ENCODE results near the gene CREBRF.
"Not testable (repeated sequence)": the region's sequence is repeated elsewhere in the genome, so short reads cannot be mapped to it uniquely, and the experiment has no call there.

Gene CREBRF

DNA sequence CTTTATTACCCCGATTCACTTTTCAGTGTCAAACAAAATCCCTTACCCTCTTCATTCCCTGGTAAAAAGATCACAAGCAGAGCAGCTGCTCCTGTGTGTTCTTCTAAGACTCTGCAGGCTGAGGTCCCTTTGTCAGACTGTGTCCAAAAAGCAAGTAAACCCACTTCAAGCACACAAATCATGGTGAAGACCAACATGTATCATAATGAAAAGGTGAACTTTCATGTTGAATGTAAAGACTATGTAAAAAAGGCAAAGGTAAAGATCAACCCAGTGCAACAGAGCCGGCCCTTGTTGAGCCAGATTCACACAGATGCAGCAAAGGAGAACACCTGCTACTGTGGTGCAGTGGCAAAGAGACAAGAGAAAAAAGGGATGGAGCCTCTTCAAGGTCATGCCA, 34.5 kb downstream of the CREBRF start:
- DNase-seq (ENCODE audit: low read depth): no peak

DNA sequence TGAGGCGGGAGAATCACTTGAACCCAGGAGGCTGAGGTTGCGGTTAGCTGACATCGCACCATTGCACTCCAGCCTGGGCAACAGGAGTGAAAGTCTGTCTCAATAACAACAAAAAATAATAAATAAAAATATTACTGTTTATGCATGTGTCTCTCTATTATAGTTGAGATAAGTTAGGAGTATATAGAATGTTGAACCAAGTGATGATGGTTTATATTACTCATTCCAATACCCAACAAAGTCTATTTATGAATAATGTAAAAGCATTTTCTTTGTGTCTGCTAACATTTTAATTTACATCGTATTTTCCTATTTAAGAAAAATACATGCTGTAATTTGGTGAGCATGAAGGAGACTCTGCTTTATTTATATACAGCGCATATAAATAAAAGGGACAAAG, 35.8 kb downstream of the CREBRF start:
- no peak for DNase-seq (ENCODE audit: low read depth)

DNA sequence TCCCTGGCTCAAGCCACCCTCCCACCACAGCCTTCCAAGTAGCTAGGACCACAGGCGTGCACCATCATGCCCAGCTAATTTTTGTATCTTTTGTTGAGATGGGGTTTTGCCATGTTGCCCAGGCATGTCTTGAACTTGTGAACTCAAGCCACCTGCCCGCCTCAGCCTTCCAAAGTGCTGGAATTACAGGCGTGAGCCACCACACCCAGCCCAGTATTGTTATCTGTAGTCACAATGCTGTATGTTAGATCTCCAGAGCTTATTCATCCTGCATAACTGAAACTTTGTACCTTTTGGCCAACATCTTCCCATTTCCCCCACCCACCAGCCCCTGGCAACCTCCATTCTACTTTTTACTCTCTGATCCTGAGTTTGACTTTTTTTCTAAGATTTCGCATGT, 37.5 kb downstream of the CREBRF start:
- DNase-seq (ENCODE audit: low read depth): no peak

DNA sequence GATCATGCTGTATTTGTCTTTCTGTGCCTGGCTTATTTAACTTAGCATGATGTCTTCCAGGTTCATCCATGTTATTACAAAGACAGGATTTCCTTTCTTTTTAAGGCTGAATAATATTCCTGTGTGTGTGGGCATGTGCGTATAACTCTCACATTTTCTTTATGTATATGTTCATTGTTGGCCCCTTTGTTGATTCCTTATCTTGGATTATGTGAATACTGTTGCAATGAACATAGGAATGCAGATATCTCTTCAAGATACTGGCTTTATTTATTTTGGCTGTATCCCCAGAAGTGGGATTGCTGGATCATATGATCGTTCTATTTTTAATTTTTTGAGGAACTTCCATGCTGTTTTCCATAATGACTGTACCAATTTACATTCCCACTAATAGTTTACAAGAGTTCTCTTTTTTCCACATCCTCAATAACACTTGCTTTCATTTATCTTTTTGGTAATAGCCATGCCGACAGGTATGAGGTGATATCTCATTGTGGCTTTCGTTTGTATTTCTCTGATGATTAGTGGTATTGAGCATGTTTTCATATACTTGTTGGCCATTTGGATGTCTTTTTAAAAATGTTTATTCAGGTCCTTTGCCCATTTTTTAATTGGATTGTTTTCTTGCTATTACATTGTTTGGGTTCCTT, 38.0 kb downstream of the CREBRF start:
- DNase-seq (ENCODE audit: low read depth): no peak

DNA sequence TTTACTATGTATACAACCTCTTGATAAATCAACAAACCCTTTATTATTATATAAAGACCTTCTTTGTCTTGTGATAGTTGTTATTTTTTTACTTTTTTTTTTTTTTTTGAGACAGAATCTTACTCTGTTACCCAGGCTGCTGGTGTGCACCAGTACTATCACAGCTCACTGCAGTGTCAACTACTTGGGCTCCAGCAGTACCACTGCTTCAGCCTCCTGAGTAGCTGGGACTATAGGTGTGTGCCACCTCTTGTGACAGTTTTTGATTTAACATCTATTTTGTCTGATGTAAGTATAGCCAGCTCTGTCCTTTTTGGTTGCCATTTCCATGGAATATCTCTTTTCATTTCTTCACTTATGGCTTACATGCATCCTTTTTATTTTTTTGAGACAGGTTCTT, 42.6 kb downstream of the CREBRF start:
- no peak for DNase-seq (ENCODE audit: low read depth)

DNA sequence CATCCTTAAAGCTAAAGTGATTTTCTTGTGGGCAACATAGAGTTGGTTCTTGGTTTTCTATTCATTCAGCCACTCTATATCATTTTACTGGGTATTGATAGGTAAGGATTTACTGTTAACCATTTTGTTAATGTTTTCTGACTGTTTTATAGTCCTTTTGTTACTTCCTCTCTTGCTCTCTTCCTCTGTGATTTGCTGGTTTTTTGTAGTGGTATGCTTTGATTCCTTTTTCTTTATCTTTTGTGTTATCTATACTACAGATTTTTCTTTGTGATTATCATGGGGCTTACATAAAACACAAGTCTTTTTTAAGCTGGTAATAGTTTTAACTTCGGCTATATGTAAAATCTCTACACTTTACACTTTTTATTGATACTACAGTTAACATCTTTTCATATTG, 43.3 kb downstream of the CREBRF start:
- no peak for DNase-seq (ENCODE audit: low read depth)

DNA sequence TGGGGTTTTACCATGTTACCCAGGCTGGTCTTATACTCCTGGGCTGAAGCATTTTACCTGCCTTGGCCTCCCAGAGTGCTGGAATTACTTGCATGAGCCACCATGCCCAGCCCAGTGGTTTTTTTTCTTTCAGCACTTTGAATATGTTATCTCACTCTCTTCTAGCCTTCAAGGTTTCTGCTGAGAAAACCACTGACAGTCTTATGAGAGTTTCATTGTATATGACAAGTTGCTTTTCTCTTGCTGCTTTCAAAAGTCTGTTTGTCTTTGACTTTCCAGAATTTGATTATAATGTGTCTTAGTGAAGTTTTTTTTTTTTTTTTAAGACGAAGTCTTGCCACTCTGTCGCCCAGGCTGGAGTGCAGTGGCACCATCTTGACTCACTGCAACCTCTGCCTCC, 45.1 kb downstream of the CREBRF start:
- no peak for DNase-seq (ENCODE audit: low read depth)

DNA sequence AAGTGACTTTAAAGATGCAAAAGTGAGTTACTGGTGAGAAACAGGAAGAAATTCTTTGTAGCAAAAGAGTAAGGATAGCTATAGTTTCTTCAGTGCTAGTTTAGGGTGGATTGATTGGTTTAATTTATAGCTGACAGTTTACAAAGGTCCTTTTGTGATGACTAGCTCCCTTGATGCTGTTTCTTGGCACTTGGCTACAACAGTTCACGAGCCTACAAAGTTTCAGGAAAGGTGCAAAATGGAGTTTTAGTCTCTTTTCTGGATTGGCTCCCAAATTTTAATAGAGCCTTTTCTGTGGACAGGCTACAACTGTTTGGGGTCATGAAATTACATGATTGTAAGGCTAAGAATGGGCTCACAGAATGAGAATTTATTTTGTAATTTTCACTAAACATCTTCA, 47.3 kb downstream of the CREBRF start:
- DNase-seq (ENCODE audit: low read depth): no peak

DNA sequence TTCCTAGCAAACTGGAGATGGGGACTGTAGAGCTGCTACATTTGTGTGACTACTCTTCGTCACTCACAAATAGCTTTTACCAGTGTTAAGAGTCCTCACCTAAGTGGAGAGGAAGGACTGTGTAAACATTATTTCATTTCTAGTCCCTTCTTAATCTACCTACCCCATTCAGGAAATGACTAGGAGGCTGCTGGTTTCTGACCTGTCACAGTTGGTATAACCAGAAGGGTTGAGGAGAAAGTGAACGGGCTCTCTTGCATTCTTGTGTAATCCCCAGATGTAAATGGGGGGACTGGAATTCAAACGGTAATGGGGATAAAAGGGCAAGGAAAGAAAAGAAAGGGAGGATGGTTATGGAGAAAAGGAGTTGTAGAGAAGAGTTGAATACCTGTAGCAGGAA, 52.8 kb downstream of the CREBRF start:
- DNase-seq (ENCODE audit: low read depth): no peak

DNA sequence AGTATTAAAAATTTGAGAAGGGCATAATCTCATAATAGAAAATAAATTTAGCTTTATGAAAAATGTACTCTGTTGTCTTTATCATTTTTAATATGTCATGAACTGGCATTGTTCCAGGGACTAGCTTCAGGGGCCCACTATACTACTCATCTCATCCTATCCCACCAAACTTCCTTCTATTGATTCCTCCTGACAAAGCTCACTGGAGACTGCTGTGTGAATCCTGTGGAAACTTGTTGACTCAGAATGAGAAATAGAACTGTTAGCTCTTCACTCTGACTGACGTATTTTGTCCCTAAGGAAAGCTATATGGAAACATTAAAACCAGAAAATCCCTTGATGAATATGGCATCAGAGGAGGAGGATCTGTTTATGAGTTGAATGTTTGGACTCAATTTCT, 58.4 kb downstream of the CREBRF start:
- DNase-seq (ENCODE audit: low read depth): no peak

DNA sequence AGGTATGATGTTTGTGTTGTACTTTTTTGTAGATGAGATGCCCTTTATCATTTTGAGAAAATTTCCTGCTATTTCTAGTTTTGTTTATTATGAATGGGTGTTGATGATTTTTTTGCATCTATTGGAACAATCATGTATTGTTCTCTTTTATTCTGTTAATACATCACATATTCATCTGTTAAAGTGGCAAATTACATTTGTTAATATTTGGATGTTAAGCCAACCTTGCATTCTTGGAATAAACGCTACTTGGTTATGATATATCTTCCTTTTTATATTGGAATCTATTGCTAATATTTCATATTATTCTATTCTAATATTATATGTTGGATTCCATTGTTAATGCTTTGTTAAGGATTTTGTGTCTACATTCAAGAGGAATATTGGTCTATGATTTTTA, 63.6 kb downstream of the CREBRF start:
- no peak for DNase-seq (ENCODE audit: low read depth)

DNA sequence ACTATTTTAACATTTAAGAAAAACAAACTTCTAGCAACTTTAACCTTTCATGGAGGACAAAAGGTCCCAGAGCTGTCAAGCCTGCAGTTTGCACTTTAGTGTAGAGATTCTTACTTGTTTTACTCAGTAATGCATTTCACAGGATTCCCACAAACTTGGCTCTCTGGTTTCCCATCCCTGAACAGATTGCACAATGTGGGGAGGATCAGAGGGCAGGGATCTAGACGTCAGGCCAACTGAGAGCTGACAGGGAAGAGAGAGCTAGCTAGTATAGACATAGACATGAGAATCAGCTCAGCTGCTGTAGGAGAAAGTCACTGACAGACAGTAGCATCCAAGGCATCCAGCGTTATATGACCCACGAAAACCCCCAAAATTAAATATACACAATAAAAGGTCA, 67.3 kb downstream of the CREBRF start:
- no peak for DNase-seq (ENCODE audit: low read depth)

DNA sequence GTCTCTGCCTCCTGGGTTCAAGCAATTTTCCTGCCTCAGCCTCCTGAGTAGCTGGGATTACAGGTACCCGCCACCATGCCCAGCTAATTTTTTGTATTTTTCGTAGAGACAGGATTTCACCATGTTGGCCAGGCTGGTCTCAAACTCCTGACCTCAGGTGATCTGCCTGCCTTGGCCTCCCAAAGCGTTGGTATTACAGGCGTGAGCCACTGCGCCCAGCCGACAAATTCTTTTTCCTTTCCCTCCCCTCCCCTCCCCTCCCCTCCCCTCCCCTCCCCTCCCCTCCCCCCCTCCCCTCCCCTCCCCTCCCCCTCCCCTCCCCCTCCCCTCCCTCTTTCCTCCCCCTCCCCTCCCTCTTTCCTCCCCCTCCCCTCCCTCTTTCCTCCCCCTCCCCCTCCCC, 76.0 kb downstream of the CREBRF start:
- DNase-seq (ENCODE audit: low read depth): not testable (repeated sequence)

DNA sequence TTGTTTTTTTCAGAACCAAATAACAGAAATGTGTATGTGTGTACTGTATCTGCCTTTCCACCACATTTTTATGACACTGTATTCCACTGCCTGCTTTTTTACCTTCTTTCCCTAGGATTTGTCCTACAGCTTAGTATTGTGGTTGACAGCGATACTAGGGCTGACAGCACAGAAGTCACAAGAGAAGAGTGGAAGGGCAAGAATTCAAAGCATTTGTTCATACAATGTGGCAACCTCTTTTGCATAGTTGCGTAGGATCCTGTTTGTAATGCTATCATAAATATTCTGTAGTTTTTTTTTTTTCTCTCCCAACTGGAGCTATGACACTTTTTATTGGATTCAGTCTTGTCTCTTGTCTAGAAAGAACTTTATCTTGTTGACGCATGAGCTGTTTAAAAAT, 82.6 kb downstream of the CREBRF start:
- DNase-seq (ENCODE audit: low read depth): no peak

DNA sequence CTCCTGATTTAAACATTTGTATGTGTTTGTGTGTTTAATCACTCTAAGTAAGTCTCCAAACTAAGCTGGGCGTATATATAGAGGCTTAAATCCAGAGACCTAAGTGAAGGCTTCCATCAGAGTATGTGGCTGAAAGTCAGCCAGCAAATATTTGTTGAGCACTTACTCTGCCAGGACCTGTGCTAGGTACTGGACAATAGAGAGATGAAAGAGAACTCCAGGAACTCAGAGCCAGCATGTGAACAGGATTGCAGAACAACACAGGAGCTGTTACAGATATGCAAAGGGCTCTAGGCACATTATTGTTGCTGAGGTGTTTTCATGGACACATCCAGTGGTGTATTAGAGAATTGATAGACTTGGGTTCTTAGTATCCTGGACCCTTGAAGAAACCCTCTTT, 83.5 kb downstream of the CREBRF start:
- DNase-seq (ENCODE audit: low read depth): no peak

DNA sequence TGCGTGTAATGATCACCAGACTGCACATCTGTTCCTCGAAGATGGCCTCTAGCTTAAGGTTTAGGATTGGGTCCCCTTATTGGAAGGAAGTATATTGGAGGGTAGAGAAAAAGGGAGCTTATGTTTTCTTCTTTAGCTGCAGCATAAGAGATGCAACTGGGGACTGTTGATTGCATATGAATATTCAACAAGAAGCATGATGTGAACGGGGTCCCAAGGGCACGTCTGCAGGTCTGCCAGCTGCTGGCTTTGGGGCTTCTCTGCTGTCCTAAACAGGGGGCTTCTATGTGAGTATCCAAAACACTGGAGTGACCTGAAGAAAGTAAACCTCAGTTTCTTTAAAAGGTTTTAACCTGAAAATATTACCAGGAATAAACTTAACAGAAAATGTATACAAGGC, 84.6 kb downstream of the CREBRF start:
- no peak for DNase-seq (ENCODE audit: low read depth)

DNA sequence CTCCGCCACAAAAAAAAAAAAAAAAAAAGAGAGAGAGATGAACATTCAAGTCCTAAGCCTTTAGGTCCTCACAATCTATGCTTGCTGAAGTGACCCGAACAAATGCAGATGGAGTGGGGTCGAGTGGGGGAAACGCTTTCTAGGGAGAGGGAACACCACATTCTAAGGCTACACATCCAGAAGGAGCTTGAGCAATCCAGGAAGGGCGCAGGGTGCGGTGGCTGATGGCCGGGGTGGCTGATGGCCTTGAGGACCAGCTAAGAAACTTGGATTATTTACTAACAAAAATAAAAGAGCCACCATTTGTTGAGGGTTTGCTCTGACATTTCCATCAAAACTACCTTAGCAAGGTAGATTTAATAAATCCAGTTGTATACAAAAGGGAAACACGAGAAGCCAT, 87.4 kb downstream of the CREBRF start:
- DNase-seq (ENCODE audit: low read depth): no peak

DNA sequence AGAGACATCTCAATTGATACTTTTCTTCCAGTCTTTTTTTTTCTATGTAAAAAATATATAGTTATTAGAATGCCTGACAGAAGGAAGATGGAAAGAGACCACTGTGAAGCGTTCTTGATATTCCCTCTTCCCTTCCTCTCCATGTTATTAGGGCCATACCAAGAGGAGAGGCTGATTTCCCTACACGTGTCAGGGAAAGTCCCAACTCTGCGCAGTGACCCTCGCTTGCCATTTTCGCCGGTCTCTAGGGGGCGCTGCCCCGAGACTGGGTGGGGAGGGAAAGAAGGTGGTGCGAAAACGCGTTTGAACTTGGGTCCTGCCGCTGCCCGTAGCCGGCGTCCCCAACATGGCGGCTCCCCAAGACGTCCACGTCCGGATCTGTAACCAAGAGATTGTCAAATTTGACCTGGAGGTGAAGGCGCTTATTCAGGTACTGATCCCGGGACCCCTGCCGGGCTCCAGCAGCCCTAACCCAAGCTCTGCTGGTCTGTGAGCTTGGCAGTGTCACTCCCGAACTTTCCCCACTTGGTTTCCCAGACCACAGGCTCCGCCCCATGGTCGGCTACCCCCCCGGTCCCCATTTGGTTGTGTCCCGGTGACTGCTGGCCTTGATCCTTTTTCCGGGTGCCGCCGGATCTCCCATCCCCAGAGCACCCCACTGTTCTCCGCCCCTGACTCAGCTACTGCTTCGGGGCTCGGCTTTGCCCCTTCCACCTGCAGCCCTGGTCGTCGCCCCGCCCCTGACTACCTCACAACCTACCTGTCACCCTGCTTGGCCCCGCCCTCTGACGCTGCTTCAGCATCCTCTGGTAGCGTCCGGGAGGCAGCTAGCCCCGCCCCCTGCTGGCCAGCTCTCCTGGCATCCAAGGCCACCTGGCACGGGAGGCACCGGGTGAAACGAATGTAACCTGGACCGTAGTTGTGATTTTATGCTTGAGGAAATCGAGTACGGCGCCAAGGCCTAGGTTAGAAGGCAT, 88.3 kb downstream of the CREBRF start, which contains the start of gene BNIP1:
Gene BNIP1 (plus strand): TSS at position 332 of the 977 bp plus-strand sequence. CDS start 15 bp downstream, at position 347.
- DNase-seq (ENCODE audit: low read depth): peak; percentile 98

DNA sequence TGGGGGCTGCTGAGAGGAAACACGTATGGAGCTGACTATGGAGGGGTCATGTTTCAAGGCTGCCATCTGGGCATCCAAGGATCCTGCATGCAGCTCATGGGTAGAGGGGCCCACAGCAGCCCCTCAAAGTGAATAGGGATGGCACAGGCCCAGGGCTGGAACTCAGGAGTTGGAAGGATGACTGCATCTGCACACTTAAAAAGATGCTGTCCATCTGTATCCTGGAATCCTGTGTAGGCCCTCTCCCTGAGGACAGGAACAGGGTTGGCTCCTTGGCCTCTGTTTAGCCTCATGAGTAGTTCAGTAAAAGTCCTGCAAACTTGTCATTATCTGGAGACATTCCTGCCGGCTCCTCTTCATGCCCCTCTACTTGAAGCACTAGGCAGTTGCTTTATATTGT, 92.2 kb downstream of the CREBRF start:
- no peak for DNase-seq (ENCODE audit: low read depth)

DNA sequence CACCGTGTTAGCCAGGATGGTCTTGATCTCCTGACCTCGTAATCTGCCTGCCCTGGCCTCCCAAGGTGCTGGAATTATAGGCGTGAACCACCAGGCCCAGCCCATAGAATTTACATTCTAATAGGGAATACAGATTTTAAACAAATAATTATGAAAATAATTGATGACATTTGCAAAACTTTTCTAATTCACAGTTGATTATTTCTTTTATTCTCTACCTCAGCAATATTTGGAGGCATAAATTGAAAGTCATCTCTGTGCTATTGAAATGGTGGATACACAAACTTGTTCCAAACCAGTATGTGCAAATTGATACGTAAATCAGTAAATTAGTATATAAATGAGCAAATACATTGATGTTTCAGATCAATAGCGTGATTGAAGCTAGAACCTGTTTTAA, 96.4 kb downstream of the CREBRF start:
- no peak for DNase-seq (ENCODE audit: low read depth)

DNA sequence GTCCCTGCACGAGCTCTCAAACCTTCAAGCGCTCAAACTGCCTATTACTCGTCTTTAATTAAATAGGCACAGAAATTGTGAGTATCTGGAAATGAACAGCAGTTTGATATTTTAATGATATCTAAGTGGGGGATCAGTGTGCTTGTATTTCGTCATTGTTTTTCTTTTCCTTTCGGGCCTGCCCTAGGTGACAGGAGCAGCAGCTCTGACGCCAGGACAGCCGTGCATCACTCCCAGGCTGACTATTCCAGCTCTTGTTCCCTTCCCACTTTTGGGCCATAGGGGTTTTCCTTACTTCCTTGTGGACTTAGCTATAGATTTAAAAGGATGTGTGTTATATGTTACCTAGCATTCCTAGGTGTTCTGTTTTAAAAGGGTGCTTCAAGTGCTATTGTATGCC, 97.7 kb downstream of the CREBRF start:
- no peak for DNase-seq (ENCODE audit: low read depth)

DNA sequence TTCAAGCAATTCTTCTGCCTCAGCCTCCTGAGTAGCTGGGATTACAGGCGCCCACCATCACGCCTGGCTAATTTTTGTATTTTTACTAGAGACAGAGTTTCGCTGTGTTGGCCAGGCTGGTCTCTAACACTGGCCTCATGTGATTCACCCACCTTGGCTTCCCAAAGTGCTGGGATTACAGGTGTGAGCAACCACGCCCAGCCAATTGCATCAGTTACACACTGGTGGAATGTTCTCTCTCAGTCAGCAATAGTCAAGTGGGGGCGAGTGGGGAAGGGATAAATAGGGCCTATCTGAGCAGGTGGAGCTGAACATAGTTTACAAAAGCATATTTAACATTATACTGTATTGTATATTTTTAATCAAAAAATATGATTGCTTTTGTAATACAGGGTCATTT, 98.5 kb downstream of the CREBRF start:
- DNase-seq (ENCODE audit: low read depth): not testable (repeated sequence)

DNA sequence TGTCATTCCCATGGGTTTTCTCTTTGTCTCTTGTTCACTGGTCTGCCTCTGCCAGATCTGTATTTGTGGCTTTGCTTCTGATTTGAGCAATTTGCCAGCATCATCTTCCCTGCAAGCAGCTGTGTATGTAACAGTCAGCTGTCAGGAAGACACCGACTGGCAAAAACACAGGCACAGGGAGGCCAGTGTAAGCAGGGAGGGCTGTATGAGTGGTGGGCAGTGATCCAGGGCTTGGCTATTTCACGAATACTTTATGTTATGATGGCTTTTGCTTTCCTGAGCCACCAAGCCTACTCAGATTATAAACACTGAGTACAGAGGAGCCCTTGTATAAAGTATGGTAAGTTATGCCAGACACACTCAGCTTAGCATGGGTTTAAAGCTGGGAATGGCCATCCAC, 99.8 kb downstream of the CREBRF start:
- no peak for DNase-seq (ENCODE audit: low read depth)

DNA sequence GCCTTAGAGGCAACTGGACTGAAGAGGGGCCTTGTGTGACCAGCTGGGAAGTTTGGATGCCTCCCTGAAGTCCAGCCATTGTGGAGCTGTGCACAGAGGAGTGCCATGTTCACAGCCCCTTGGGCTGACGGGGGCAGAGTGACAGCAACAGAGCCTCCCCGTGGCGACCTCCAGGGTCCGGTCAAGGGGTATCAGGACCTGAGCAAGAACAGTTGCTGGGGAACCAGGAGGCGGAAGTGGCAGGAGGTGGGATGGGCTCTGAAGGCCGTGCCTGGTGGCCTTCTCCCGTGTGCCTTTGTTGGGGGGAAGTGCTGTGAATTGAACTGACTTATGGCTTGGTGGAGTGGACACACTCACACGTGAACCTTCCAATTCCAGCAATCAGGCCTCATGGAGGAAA, 102.2 kb downstream of the CREBRF start:
- DNase-seq (ENCODE audit: low read depth): no peak

Measured in activated T-cell treated with anti-CD3 and anti-CD28 coated beads for 1 hour (primary cell).